ENCODE measurements around the gene NFU1. TPM values are rescaled to one million over a fixed set of nuclear protein-coding genes. Genes with fewer than 3 reads are reported as not detected.
"Not testable (repeated sequence)": the region's sequence is repeated elsewhere in the genome, so short reads cannot be mapped to it uniquely, and the experiment has no call there.

NFU1 gene
- total and polyA plus RNA-seq, 2 experiments from 2014 or later, result 38.5 to 74.3 TPM

- no peaks in the 10 kb centered on the region for H3K27me3 ChIP-seq (replicated peaks; ENCODE audit: insufficient read depth)
- H3K4me3 ChIP-seq, result no peak overlapping the region
- no peaks in the 10 kb centered on the region for H3F3A ChIP-seq (ENCODE audit: insufficient read depth)
- WGBS, 2 experiments (ENCODE audit: low coverage in 1 of 2, low lambda C conversion rate in 2 of 2, missing lambda C conversion rate in 2 of 2), result 36 to 45% methylated on average over 4 of the region's 4 CpGs
- no peaks in the 10 kb centered on the region for H4K20me1 ChIP-seq (ENCODE audit: insufficient read depth)
- H3K4me1 ChIP-seq (ENCODE audit: insufficient read depth), result no peaks in the 10 kb centered on the region
- no peaks in the 10 kb centered on the region for H3K9me2 ChIP-seq (ENCODE audit: insufficient read depth)
- H3K27ac ChIP-seq, result no peak overlapping the region
- H3K36me3 ChIP-seq (ENCODE audit: low read depth), result no peaks in the 10 kb centered on the region
- H3K4me2 ChIP-seq (ENCODE audit: unreplicated experiment), result no peak overlapping the region
- no peaks in the 10 kb centered on the region for H3K9me3 ChIP-seq (ENCODE audit: low read depth)
- H2AFZ ChIP-seq, result no peak overlapping the region
- H3K9ac ChIP-seq, result no peak overlapping the region
- in situ Hi-C loops (cut with MboI), result no loop called here
- no peak for TF ChIP-seq EZH2phosphoT487 (IDR thresholded peaks at IDR 0.05; ENCODE audit: insufficient read depth, low read depth)
- no peak for TF ChIP-seq EZH2 (IDR thresholded peaks at IDR 0.05; ENCODE audit: insufficient read depth, poor library complexity, severe bottlenecking)
- H3K79me2 ChIP-seq (ENCODE audit: insufficient read depth), result no peaks in the 10 kb centered on the region
- DNase-seq, result no peak
Measured at GRCh38 chr2:69453475-69454129, 16.4 kb upstream of the NFU1 start.

- no peaks in the 10 kb centered on the region for H3K36me3 ChIP-seq (ENCODE audit: low read depth)
- no peak overlapping the region for H3K4me2 ChIP-seq (ENCODE audit: unreplicated experiment)
- H3K9me2 ChIP-seq (ENCODE audit: insufficient read depth), result no peaks in the 10 kb centered on the region
- no peak for TF ChIP-seq EZH2 (IDR thresholded peaks at IDR 0.05; ENCODE audit: insufficient read depth, poor library complexity, severe bottlenecking)
- no peak for TF ChIP-seq EZH2phosphoT487 (IDR thresholded peaks at IDR 0.05; ENCODE audit: insufficient read depth, low read depth)
- no peaks in the 10 kb centered on the region for H3K79me2 ChIP-seq (ENCODE audit: insufficient read depth)
- no peaks in the 10 kb centered on the region for H3K4me1 ChIP-seq (ENCODE audit: insufficient read depth)
- no peak overlapping the region for H3K4me3 ChIP-seq
- H3K9me3 ChIP-seq (ENCODE audit: low read depth), result no peaks in the 10 kb centered on the region
- in situ Hi-C loops (cut with MboI), result no loop called here
- H3K27ac ChIP-seq, result no peak overlapping the region
- no peak overlapping the region for H2AFZ ChIP-seq
- H3K9ac ChIP-seq, result no peak overlapping the region
- no peaks in the 10 kb centered on the region for H3K27me3 ChIP-seq (replicated peaks; ENCODE audit: insufficient read depth)
- no peaks in the 10 kb centered on the region for H4K20me1 ChIP-seq (ENCODE audit: insufficient read depth)
- no peak for DNase-seq
- WGBS, 2 experiments (ENCODE audit: low coverage in 1 of 2, low lambda C conversion rate in 2 of 2, missing lambda C conversion rate in 2 of 2), result 91 to 96% methylated on average over 3 of the region's 3 CpGs
- H3F3A ChIP-seq (ENCODE audit: insufficient read depth), result no peaks in the 10 kb centered on the region
Measured at GRCh38 chr2:69452687-69453086, 15.5 kb upstream of the NFU1 start.

GRCh38 chr2:69450735-69451416 is 13.6 kb upstream of the NFU1 start:
- TF ChIP-seq EZH2phosphoT487 (IDR thresholded peaks at IDR 0.05; ENCODE audit: insufficient read depth, low read depth) (no peak), EZH2 (IDR thresholded peaks at IDR 0.05; ENCODE audit: insufficient read depth, poor library complexity, severe bottlenecking) (no peak)
- no peak overlapping the region for H3K9ac ChIP-seq
- H3K36me3 ChIP-seq (ENCODE audit: low read depth), result no peaks in the 10 kb centered on the region
- H3K27me3 ChIP-seq (replicated peaks; ENCODE audit: insufficient read depth), result no peaks in the 10 kb centered on the region
- no peak overlapping the region for H3K4me2 ChIP-seq (ENCODE audit: unreplicated experiment)
- H3K9me3 ChIP-seq (ENCODE audit: low read depth), result no peaks in the 10 kb centered on the region
- H4K20me1 ChIP-seq (ENCODE audit: insufficient read depth), result no peaks in the 10 kb centered on the region
- no peaks in the 10 kb centered on the region for H3K79me2 ChIP-seq (ENCODE audit: insufficient read depth)
- no peaks in the 10 kb centered on the region for H3K9me2 ChIP-seq (ENCODE audit: insufficient read depth)
- in situ Hi-C loops (cut with MboI), result no loop called here
- no peaks in the 10 kb centered on the region for H3F3A ChIP-seq (ENCODE audit: insufficient read depth)
- H3K4me1 ChIP-seq (ENCODE audit: insufficient read depth), result no peaks in the 10 kb centered on the region
- no peak overlapping the region for H2AFZ ChIP-seq
- WGBS, 2 experiments (ENCODE audit: low coverage in 1 of 2, low lambda C conversion rate in 2 of 2, missing lambda C conversion rate in 2 of 2), result 64 to 66% methylated on average over 6 of the region's 6 CpGs
- no peak overlapping the region for H3K27ac ChIP-seq
- no peak overlapping the region for H3K4me3 ChIP-seq
- DNase-seq, result no peak

GRCh38 chr2:69449906-69450305 is 12.7 kb upstream of the NFU1 start:
- no peak overlapping the region for H2AFZ ChIP-seq
- 84 to 86% methylated on average over 5 of the region's 5 CpGs for WGBS, 2 experiments (ENCODE audit: low coverage in 1 of 2, low lambda C conversion rate in 2 of 2, missing lambda C conversion rate in 2 of 2)
- H3K4me2 ChIP-seq (ENCODE audit: unreplicated experiment), result no peak overlapping the region
- H3K27me3 ChIP-seq (replicated peaks; ENCODE audit: insufficient read depth), result no peaks in the 10 kb centered on the region
- no peaks in the 10 kb centered on the region for H3F3A ChIP-seq (ENCODE audit: insufficient read depth)
- DNase-seq, result no peak
- in situ Hi-C loops (cut with MboI), result no loop called here
- H3K9ac ChIP-seq, result no peak overlapping the region
- no peak for TF ChIP-seq EZH2 (IDR thresholded peaks at IDR 0.05; ENCODE audit: insufficient read depth, poor library complexity, severe bottlenecking)
- TF ChIP-seq EZH2phosphoT487 (IDR thresholded peaks at IDR 0.05; ENCODE audit: insufficient read depth, low read depth), result no peak
- no peaks in the 10 kb centered on the region for H3K9me3 ChIP-seq (ENCODE audit: low read depth)
- H3K27ac ChIP-seq, result no peak overlapping the region
- no peak overlapping the region for H3K4me3 ChIP-seq
- no peaks in the 10 kb centered on the region for H3K9me2 ChIP-seq (ENCODE audit: insufficient read depth)
- no peaks in the 10 kb centered on the region for H4K20me1 ChIP-seq (ENCODE audit: insufficient read depth)
- H3K36me3 ChIP-seq (ENCODE audit: low read depth), result no peaks in the 10 kb centered on the region
- no peaks in the 10 kb centered on the region for H3K79me2 ChIP-seq (ENCODE audit: insufficient read depth)
- H3K4me1 ChIP-seq (ENCODE audit: insufficient read depth), result no peaks in the 10 kb centered on the region

- H3K4me1 ChIP-seq (ENCODE audit: insufficient read depth); H3K9me3 ChIP-seq (ENCODE audit: low read depth); H3K27me3 ChIP-seq (replicated peaks; ENCODE audit: insufficient read depth); H3K79me2 ChIP-seq (ENCODE audit: insufficient read depth); DNase-seq; H3K4me2 ChIP-seq (ENCODE audit: unreplicated experiment); H2AFZ ChIP-seq; H3F3A ChIP-seq (ENCODE audit: insufficient read depth); H3K9ac ChIP-seq; in situ Hi-C loops (cut with MboI); H3K36me3 ChIP-seq (ENCODE audit: low read depth); H3K4me3 ChIP-seq; H3K9me2 ChIP-seq (ENCODE audit: insufficient read depth); H4K20me1 ChIP-seq (ENCODE audit: insufficient read depth); H3K27ac ChIP-seq: not testable (repeated sequence)
- 62 to 72% methylated on average over 3 of the region's 3 CpGs for WGBS, 2 experiments (ENCODE audit: low coverage in 1 of 2, low lambda C conversion rate in 2 of 2, missing lambda C conversion rate in 2 of 2)
Measured at GRCh38 chr2:69443673-69444072, 6.4 kb upstream of the NFU1 start.

GRCh38 chr2:69439499-69439898 is 2.3 kb upstream of the NFU1 start:
- H3K27me3 ChIP-seq (replicated peaks; ENCODE audit: insufficient read depth); H3K36me3 ChIP-seq (ENCODE audit: low read depth); H3K9ac ChIP-seq; H3K9me3 ChIP-seq (ENCODE audit: low read depth); H4K20me1 ChIP-seq (ENCODE audit: insufficient read depth); DNase-seq; H3F3A ChIP-seq (ENCODE audit: insufficient read depth); in situ Hi-C loops (cut with MboI); H2AFZ ChIP-seq; H3K9me2 ChIP-seq (ENCODE audit: insufficient read depth); H3K4me2 ChIP-seq (ENCODE audit: unreplicated experiment); H3K4me3 ChIP-seq; H3K27ac ChIP-seq: not testable (repeated sequence)
- Histone ChIP-seq H3K79me2 (ENCODE audit: insufficient read depth) (peaks cover 24% of the 10 kb centered on the region), H3K4me1 (ENCODE audit: insufficient read depth) (peaks cover 12% of the 10 kb centered on the region)
- WGBS, 2 experiments (ENCODE audit: low coverage in 1 of 2, low lambda C conversion rate in 2 of 2, missing lambda C conversion rate in 2 of 2), result 96 to 97% methylated on average over 2 of the region's 2 CpGs

Measured in GM23248 (cell line).